ENCODE results near the gene ULK4. TPM values are rescaled to one million over a fixed set of nuclear protein-coding genes. Genes with fewer than 3 reads are reported as not detected.

ULK4 gene
- polyA plus RNA-seq, 1 donor from 2014 or later = 7.2 TPM

- no peaks in the 10 kb centered on the region for H3K27me3 ChIP-seq (ENCODE audit: insufficient read depth, low read depth, low read length)
- TF ChIP-seq EP300 (conservative IDR thresholded peaks at IDR 0.05; ENCODE audit: poor library complexity, severe bottlenecking) = no peak
- TF ChIP-seq MXI1 (conservative IDR thresholded peaks at IDR 0.05; ENCODE audit: poor library complexity, severe bottlenecking) = no peak
- no peak for TF ChIP-seq CTCF (IDR thresholded peaks at IDR 0.05; ENCODE audit: poor library complexity, severe bottlenecking)
- TF ChIP-seq TAF1 (IDR thresholded peaks at IDR 0.05; ENCODE audit: low read depth) = no peak
- no peak for TF ChIP-seq EZH2 (IDR thresholded peaks at IDR 0.05; ENCODE audit: borderline replicate concordance, insufficient read depth, low read length, poor library complexity, severe bottlenecking)
- no peak for TF ChIP-seq RAD21 (conservative IDR thresholded peaks at IDR 0.05)
- TF ChIP-seq SMC3 (conservative IDR thresholded peaks at IDR 0.05; ENCODE audit: poor library complexity) = no peak
- TF ChIP-seq POLR2AphosphoS5 (IDR thresholded peaks at IDR 0.05) = no peak
- no peak for TF ChIP-seq REST (IDR thresholded peaks at IDR 0.05; ENCODE audit: borderline replicate concordance)
- H4K20me1 ChIP-seq (ENCODE audit: insufficient read depth) = no peaks in the 10 kb centered on the region
Measured at GRCh38 chr3:41338276-41338675, 623.6 kb downstream of the ULK4 start.

GRCh38 chr3:41334426-41334825 lies 627.5 kb downstream of the ULK4 start:
- H3K79me2 ChIP-seq (replicated peaks; ENCODE audit: insufficient read depth, low read length) = no peaks in the 10 kb centered on the region
- H3K9me3 ChIP-seq (ENCODE audit: low read length) = no peaks in the 10 kb centered on the region
- no peaks in the 10 kb centered on the region for H3K36me3 ChIP-seq (ENCODE audit: insufficient read depth, low read length)
- H2AFZ ChIP-seq (ENCODE audit: low read depth, low read length) = no peak overlapping the region
- no peaks in the 10 kb centered on the region for H3K27me3 ChIP-seq (ENCODE audit: insufficient read depth, low read depth, low read length)
- no peaks in the 10 kb centered on the region for H3F3A ChIP-seq (ENCODE audit: insufficient read depth, low read length, poor library complexity, severe bottlenecking)
- H3K4me2 ChIP-seq (ENCODE audit: low read length) = no peak overlapping the region
- TF ChIP-seq EP300 (conservative IDR thresholded peaks at IDR 0.05; ENCODE audit: poor library complexity, severe bottlenecking) (no peak), CTCF (IDR thresholded peaks at IDR 0.05; ENCODE audit: poor library complexity, severe bottlenecking) (no peak), TAF1 (IDR thresholded peaks at IDR 0.05; ENCODE audit: low read depth) (no peak), SMC3 (conservative IDR thresholded peaks at IDR 0.05; ENCODE audit: poor library complexity) (no peak), REST (IDR thresholded peaks at IDR 0.05; ENCODE audit: borderline replicate concordance) (no peak), MXI1 (conservative IDR thresholded peaks at IDR 0.05; ENCODE audit: poor library complexity, severe bottlenecking) (no peak), POLR2AphosphoS5 (IDR thresholded peaks at IDR 0.05) (no peak), EZH2 (IDR thresholded peaks at IDR 0.05; ENCODE audit: borderline replicate concordance, insufficient read depth, low read length, poor library complexity, severe bottlenecking) (no peak), RAD21 (conservative IDR thresholded peaks at IDR 0.05) (no peak)
- no peak overlapping the region for H3K27ac ChIP-seq (ENCODE audit: low read length)
- H3K4me3 ChIP-seq (ENCODE audit: low read length) = no peak overlapping the region
- H3K9me2 ChIP-seq (ENCODE audit: insufficient read depth, low read length) = no peaks in the 10 kb centered on the region
- H4K20me1 ChIP-seq (ENCODE audit: insufficient read depth) = no peaks in the 10 kb centered on the region
- H3K9ac ChIP-seq (ENCODE audit: low read length) = no peak overlapping the region

More at GRCh38 chr3:41338276-41338675, 623.6 kb downstream of the ULK4 start:
- H3K36me3 ChIP-seq (ENCODE audit: insufficient read depth, low read length) = no peaks in the 10 kb centered on the region
- H3K27ac ChIP-seq (ENCODE audit: low read length) = no peak overlapping the region
- H3K9me2 ChIP-seq (ENCODE audit: insufficient read depth, low read length) = no peaks in the 10 kb centered on the region
- no peaks in the 10 kb centered on the region for H3K9me3 ChIP-seq (ENCODE audit: low read length)
- H3F3A ChIP-seq (ENCODE audit: insufficient read depth, low read length, poor library complexity, severe bottlenecking) = no peaks in the 10 kb centered on the region
- H2AFZ ChIP-seq (ENCODE audit: low read depth, low read length) = no peak overlapping the region
- no peak overlapping the region for H3K4me2 ChIP-seq (ENCODE audit: low read length)
- H3K79me2 ChIP-seq (replicated peaks; ENCODE audit: insufficient read depth, low read length) = no peaks in the 10 kb centered on the region
- H3K4me3 ChIP-seq (ENCODE audit: low read length) = no peak overlapping the region
- no peak overlapping the region for H3K9ac ChIP-seq (ENCODE audit: low read length)

All from neural cell (in vitro differentiated cells).